Karpas-422 (cell line): Measurements from ENCODE around the gene COPS6. TPM values are rescaled to one million over a fixed set of nuclear protein-coding genes. Genes with fewer than 3 reads are reported as not detected.
A peak's percentile ranks its signal among the peaks of the same experiment; 100 is the strongest.

Experiments
- DNase-seq: peaks from one replicate; pipeline ENCODE4 v3.0.0-alpha.2; 2015
- H2AFZ ChIP-seq: fragments of 200-600 bp; sonication (generic); 2 replicates; pipeline ENCODE4 v1.6.1; 2014; ENCODE audit warnings: antibody characterized with exemption, low read length, mixed read lengths
- H3K27ac ChIP-seq: fragments of 200-600 bp; sonication (generic); 2 replicates; pipeline ENCODE4 v1.5.1; 2014; ENCODE audit warnings: mild to moderate bottlenecking, low read length, moderate library complexity
- H3K27me3 ChIP-seq: fragments of 200-600 bp; sonication (generic); 2 replicates; pipeline ENCODE4 v1.6.1; 2014; ENCODE audit warnings: low read length, mixed read lengths
- H3K36me3 ChIP-seq: fragments of 200-600 bp; sonication (generic); 2 replicates; pipeline ENCODE4 v1.6.1; 2014; ENCODE audit warnings: low read length, mixed read lengths; ENCODE audit not compliant: insufficient read depth
- H3K4me1 ChIP-seq: fragments of 200-600 bp; sonication (generic); 2 replicates; pipeline ENCODE4 v1.6.1; 2014; ENCODE audit warnings: mild to moderate bottlenecking, low read length, mixed read lengths
- H3K4me2 ChIP-seq: fragments of 200-600 bp; sonication (generic); 2 replicates; pipeline ENCODE4 v1.6.1; 2014; ENCODE audit warnings: low read length, low read depth, mild to moderate bottlenecking; ENCODE audit not compliant: poor library complexity, severe bottlenecking
- H3K4me3 ChIP-seq: fragments of 200-600 bp; sonication (generic); 2 replicates; pipeline ENCODE4 v1.5.1; 2014; ENCODE audit warnings: mild to moderate bottlenecking, antibody characterized with exemption, low read length, mixed read lengths
- H3K79me2 ChIP-seq: fragments of 200-600 bp; sonication (generic); 2 replicates; pipeline ENCODE4 v1.6.1; 2014; ENCODE audit warnings: mild to moderate bottlenecking, low read length, mixed read lengths
- H3K9ac ChIP-seq: fragments of 200-600 bp; sonication (generic); 2 replicates; pipeline ENCODE4 v1.6.0; 2014; ENCODE audit warnings: low read length
- H3K9me2 ChIP-seq: fragments of 200-600 bp; sonication (generic), shearing (Covaris generic); replicated peaks from 2 replicates; pipeline ENCODE4 v1.6.0; 2014; ENCODE audit warnings: mild to moderate bottlenecking, low read length, moderate library complexity; ENCODE audit not compliant: insufficient read depth
- H3K9me3 ChIP-seq: fragments of 300-700, 200-600 bp; sonication (generic); 2 replicates; pipeline ENCODE4 v1.6.1; 2014; ENCODE audit warnings: low read length, mixed read lengths
- H4K20me1 ChIP-seq: fragments of 200-600 bp; sonication (generic); 2 replicates; pipeline ENCODE4 v1.6.1; 2014; ENCODE audit warnings: mild to moderate bottlenecking, antibody characterized with exemption, low read length, low read depth; ENCODE audit not compliant: insufficient read depth
- total RNA-seq: library from RNA; depleted of rRNA; stranded (reverse); fragments of >200 nt; shearing (Covaris generic); gene quantifications from 2 replicates; pipeline ENCODE4 v1.2.3, GENCODE V29; 2014; ENCODE audit warnings: low replicate concordance

Gene COPS6
- total RNA-seq, 1 experiment from 2014 or later = 52.7 TPM

DNA sequence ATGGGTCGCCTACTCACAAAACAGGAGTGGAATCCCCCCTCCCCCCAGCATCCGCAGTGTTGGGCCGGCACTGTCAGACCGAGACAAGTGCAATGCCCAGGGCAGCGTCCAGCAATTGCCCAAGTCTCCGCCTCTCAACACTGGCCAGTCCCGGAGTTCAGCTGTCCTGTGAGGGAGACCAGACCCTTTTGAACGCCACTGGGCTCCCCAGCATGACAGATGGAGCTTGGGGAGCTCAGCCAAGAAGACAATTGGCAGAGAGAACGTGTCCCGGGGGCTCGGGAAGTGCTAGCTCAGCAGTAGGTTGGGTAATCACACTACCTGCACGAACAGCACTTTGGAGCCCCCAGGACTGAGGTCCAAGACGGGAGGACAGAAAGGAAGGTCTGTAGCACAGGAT lies 4.7 kb downstream of the COPS6 start:
- DNase-seq = peak; percentile 53
- Histone ChIP-seq H3K79me2 (peaks cover 16% of the 10 kb centered on the region), H3K4me2 (no peak overlapping the region), H4K20me1 (0 out of 2 replicates have a peak, but pooled peaks cover 3% of the 10 kb centered on the region), H3K4me3 (no peak overlapping the region), H3K9me2 (no peaks in the 10 kb centered on the region), H3K4me1 (peaks cover 14% of the 10 kb centered on the region), H3K27ac (no peak overlapping the region), H2AFZ (no peak overlapping the region), H3K9ac (no peak overlapping the region), H3K27me3 (no peaks in the 10 kb centered on the region), H3K9me3 (no peaks in the 10 kb centered on the region), H3K36me3 (peaks cover 46% of the 10 kb centered on the region; the same call in 1 of the 2 replicates)

DNA sequence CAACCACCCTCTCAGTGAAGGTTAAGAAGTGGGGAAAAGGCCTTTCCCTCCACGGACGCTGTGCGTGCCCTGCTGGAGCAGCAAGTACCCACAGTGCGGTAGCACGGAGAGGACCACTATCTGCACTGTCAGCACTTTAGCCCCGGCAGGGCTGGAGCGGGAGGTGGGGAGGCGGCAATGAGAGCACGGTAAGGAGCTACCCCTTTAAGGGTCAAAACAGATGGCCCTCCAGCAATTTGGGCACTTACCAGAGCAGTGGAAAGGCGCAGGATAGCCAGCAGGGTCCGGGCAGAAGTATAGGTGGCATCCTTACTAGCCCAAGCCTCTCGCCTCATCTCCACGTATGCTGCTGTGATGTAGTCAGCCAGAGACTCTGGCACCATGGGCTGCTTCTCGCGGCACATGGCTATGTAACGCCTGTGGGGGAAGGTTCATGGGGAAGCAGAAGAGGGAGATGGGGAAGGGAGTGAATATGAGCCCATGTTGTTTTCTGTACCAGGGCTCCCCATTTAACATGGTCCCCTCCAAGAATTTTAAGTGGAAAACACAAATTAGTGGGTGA lies 5.2 kb downstream of the COPS6 start:
- no peak overlapping the region for H3K9ac ChIP-seq
- peaks cover 13% of the 10 kb centered on the region for H3K4me1 ChIP-seq
- H3K9me3 ChIP-seq = no peaks in the 10 kb centered on the region
- 0 out of 2 replicates have a peak, but pooled peaks cover 5% of the 10 kb centered on the region for H4K20me1 ChIP-seq
- no peak overlapping the region for H2AFZ ChIP-seq
- no peak for DNase-seq
- no peaks in the 10 kb centered on the region for H3K9me2 ChIP-seq
- H3K27me3 ChIP-seq = no peaks in the 10 kb centered on the region
- H3K4me3 ChIP-seq = no peak overlapping the region
- H3K36me3 ChIP-seq = peaks cover 51% of the 10 kb centered on the region
- no peak overlapping the region for H3K27ac ChIP-seq
- H3K4me2 ChIP-seq = no peak overlapping the region
- peaks cover 20% of the 10 kb centered on the region for H3K79me2 ChIP-seq

DNA sequence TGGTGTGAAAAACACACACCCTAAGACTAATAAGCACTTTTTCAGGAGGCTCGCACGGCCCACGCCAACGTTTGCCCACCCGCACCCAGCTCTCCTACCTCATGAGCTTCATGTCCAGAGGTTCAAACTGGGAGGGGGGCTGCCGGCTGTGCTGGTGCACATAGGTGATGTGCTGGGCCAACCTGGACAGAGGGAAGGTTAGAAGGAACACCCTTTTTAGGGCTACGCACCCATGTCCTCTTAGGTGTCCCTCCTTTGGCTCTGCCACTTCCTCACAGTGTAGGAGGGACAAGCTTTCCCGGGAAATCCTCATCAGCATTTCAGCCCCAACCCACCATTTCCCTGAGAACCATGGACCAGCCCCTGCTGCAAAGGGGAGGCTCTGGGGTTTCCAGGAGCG lies 6.5 kb downstream of the COPS6 start:
- Histone ChIP-seq H4K20me1 (peaks cover 17% of the 10 kb centered on the region; the same call in 1 of the 2 replicates), H3K4me2 (no peak overlapping the region), H3K9me2 (no peaks in the 10 kb centered on the region), H3K9me3 (no peaks in the 10 kb centered on the region), H2AFZ (no peak overlapping the region), H3K4me1 (peaks cover 13% of the 10 kb centered on the region), H3K36me3 (peaks cover 60% of the 10 kb centered on the region), H3K27ac (no peak overlapping the region), H3K27me3 (no peaks in the 10 kb centered on the region), H3K79me2 (peaks cover 24% of the 10 kb centered on the region), H3K9ac (no peak overlapping the region), H3K4me3 (no peak overlapping the region)
- no peak for DNase-seq

DNA sequence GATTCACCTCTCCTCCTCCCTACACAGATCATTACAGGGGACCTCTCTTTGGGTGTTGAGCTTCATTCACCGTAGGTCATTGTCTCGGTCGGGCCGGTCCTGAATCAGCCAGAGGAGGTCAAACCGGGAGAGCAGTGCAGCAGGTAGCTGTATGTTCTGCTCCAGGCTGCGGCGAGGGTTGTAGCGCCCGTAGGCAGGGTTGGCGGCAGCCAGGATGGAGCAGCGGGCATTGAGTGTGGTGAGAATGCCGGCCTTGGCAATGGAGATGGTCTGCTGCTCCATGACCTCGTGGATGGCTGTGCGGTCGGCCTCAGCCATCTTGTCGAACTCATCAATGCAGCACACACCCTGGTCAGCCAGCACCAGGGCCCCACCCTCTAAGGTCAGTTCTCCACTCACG lies 6.9 kb downstream of the COPS6 start:
- Histone ChIP-seq H3K9ac (no peak overlapping the region), H3K27me3 (no peaks in the 10 kb centered on the region), H3K27ac (no peak overlapping the region), H3K9me2 (no peaks in the 10 kb centered on the region), H4K20me1 (peaks cover 18% of the 10 kb centered on the region; the same call in 1 of the 2 replicates), H3K4me2 (no peak overlapping the region), H3K9me3 (no peaks in the 10 kb centered on the region), H3K36me3 (peaks cover 60% of the 10 kb centered on the region), H3K4me1 (peaks cover 11% of the 10 kb centered on the region), H3K79me2 (peaks cover 27% of the 10 kb centered on the region), H3K4me3 (no peak overlapping the region), H2AFZ (no peak overlapping the region)
- no peak for DNase-seq

DNA sequence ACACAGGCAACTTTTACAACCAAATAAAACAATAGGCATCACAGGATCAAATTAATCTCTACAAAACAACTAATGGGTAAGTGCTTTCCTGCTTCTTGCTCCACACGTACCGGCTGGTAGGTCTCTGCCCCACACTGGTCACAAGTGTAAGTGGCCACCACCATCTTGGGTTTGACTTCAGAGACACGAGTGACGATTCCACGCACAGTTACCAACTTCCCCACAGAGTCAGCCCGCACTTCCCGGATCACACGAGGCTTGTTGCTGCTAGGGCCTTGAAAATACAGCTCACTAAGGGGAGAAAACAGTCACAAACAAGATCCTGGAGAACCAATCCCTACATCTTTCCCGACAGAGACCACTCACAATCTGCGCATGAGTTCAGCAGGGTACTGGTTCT lies 10.1 kb downstream of the COPS6 start:
- H3K79me2 ChIP-seq = peaks cover 34% of the 10 kb centered on the region
- no peaks in the 10 kb centered on the region for H3K27me3 ChIP-seq
- H3K4me2 ChIP-seq = no peak overlapping the region
- no peak overlapping the region for H3K9ac ChIP-seq
- H3K36me3 ChIP-seq = peaks cover 50% of the 10 kb centered on the region
- no peak overlapping the region for H2AFZ ChIP-seq
- H3K9me2 ChIP-seq = no peaks in the 10 kb centered on the region
- H3K4me3 ChIP-seq = no peak overlapping the region
- peaks cover 18% of the 10 kb centered on the region; the same call in 1 of the 2 replicates for H4K20me1 ChIP-seq
- peaks cover 20% of the 10 kb centered on the region for H3K4me1 ChIP-seq
- H3K27ac ChIP-seq = no peak overlapping the region
- no peak for DNase-seq
- no peaks in the 10 kb centered on the region for H3K9me3 ChIP-seq

DNA sequence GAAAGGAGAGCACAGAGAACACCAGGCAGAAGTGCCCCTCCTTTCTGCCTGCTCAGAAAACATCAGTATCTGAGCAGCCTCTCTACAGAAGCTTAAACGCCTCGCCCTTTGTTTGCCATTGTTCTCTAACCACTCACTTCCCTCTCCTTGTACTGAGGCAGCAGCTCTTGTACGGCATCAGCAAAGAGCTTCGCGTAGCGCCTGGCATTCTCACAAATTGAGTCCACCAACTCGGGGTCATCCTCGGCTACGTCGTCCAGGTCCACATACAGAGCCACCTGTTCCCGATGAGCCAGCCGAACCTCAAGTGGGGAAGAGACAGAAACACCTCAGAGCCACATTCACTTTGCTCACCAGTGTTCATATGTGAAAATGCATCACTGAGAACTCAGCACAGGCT lies 10.7 kb downstream of the COPS6 start:
- Histone ChIP-seq H3K9ac (peak overlapping the region; percentile 98), H3K36me3 (peaks cover 45% of the 10 kb centered on the region), H3K79me2 (peaks cover 34% of the 10 kb centered on the region)

DNA sequence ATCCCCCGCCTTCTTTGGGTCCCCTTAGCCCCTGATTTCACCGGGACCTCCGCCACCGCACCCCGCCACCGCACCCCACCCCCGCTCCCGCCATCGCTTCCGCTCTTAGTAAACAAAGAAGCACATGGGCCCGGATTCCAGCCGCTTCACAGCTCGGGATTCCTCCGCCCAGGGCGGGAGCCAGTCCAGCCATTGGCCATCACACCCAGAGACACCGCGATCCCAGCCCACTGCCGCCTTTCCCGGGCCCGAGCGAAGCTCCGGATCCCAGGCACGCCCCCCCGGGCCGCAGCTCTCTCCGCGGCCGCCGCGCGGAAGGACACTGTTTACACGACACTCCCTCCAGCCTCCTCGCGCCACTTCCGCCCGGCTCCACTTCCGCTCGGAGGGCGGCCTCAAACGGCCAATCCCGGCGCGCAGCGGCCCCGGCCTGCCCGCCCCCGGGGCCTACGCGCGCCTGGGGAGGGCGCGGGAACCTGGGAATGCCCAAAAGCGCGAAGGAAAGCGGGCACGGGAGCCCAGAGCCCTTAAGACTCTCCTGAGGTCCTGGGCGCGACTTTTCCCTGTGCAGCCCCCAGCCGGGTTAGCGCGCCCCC lies 11.7 kb downstream of the COPS6 start:
- Histone ChIP-seq H3K36me3 (peaks cover 36% of the 10 kb centered on the region), H2AFZ (no peak overlapping the region)

More for the DNA sequence above, 10.7 kb downstream of the COPS6 start:
- no peaks in the 10 kb centered on the region for H3K9me3 ChIP-seq
- H3K27ac ChIP-seq = no peak overlapping the region
- H3K4me1 ChIP-seq = peaks cover 20% of the 10 kb centered on the region
- DNase-seq = no peak
- no peaks in the 10 kb centered on the region for H3K9me2 ChIP-seq
- peaks cover 18% of the 10 kb centered on the region; the same call in 1 of the 2 replicates for H4K20me1 ChIP-seq
- no peaks in the 10 kb centered on the region for H3K27me3 ChIP-seq
- peak overlapping the region; percentile 72 for H3K4me2 ChIP-seq
- peak overlapping the region; percentile 96 for H3K4me3 ChIP-seq
- no peak overlapping the region for H2AFZ ChIP-seq

DNA sequence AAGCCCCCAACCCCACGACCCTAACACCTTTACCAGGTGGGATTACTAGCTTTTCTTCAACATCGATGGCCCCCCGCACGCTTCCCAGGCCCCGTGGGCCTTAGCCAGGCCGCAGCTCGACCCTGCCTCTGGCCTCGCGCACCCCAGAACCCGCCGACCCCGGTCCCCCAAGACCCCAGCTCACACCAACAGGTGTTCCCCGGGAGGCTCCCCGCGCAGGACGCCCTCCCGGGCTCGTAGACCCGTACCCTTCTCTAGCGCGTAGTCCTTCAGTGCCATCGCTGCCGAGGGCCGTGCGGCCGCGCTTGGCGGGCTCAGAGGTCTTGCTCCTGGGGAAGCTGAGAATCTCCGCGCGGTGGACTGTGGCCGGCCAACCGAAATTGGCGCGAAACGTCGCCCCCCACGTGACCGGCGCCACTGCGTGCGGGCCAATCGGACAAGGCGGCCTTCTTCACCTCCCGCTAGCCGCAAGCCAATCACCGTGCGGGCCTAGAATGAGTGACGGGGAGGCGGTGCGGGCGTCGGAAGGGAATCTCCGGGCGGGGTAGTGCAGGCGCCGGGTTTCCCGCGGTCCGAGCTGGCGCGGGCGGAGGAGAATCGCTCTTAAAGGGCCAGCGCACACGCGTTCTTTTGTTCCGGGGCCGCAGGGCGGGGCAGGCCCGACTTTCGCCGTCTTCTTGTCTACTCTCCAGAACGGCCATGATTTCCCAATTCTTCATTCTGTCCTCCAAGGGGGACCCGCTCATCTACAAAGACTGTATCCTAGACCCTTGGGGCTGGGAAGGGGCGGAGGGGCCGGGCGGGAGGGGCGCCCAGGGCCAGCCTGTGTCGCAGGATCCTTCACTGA lies 12.5 kb downstream of the COPS6 start, which contains the start of the genes AP4M1 and MCM7:
Gene AP4M1 (plus strand): TSS at position 628 of the 847 bp plus-strand sequence. CDS start 72 bp downstream, at position 700.
Gene MCM7 (minus strand): TSS at position 382 of the 847 bp plus-strand sequence. CDS start 103 bp downstream, at position 279.
- Histone ChIP-seq H3K79me2 (peaks cover 34% of the 10 kb centered on the region), H3K4me3 (peak within 1 kb of the TSS; percentile 96)

More for the DNA sequence above, 11.7 kb downstream of the COPS6 start:
- peak; percentile 97 for DNase-seq
- H3K4me1 ChIP-seq = peaks cover 20% of the 10 kb centered on the region
- peaks cover 34% of the 10 kb centered on the region for H3K79me2 ChIP-seq
- H3K9me2 ChIP-seq = no peaks in the 10 kb centered on the region
- H3K4me3 ChIP-seq = peak overlapping the region; percentile 96
- no peaks in the 10 kb centered on the region for H3K9me3 ChIP-seq
- peak overlapping the region; percentile 72 for H3K4me2 ChIP-seq
- H4K20me1 ChIP-seq = peaks cover 15% of the 10 kb centered on the region; the same call in 1 of the 2 replicates
- peak overlapping the region; percentile 94 for H3K27ac ChIP-seq
- H3K9ac ChIP-seq = peak overlapping the region; percentile 98
- H3K27me3 ChIP-seq = no peaks in the 10 kb centered on the region

More for the DNA sequence above, 12.5 kb downstream of the COPS6 start, which contains the start of the genes AP4M1 and MCM7:
- Histone ChIP-seq H3K4me1 (peaks cover 20% of the 10 kb centered on the region), H3K9me3 (no peaks in the 10 kb centered on the region), H2AFZ (no peak within 1 kb of the TSS), H3K4me2 (peak within 1 kb of the TSS; percentile 72), H3K27me3 (no peaks in the 10 kb centered on the region), H3K27ac (peak within 1 kb of the TSS; percentile 94), H3K36me3 (peaks cover 31% of the 10 kb centered on the region), H3K9me2 (no peaks in the 10 kb centered on the region), H3K9ac (peak within 1 kb of the TSS; percentile 98), H4K20me1 (peaks cover 15% of the 10 kb centered on the region; the same call in 1 of the 2 replicates)
- peak; percentile 99 for DNase-seq
